ENCODE data around the gene MVK.

GRCh38 chr12:109612003-109612402 is 38.4 kb downstream of the MVK start:
- TF ChIP-seq, protein P1, sequence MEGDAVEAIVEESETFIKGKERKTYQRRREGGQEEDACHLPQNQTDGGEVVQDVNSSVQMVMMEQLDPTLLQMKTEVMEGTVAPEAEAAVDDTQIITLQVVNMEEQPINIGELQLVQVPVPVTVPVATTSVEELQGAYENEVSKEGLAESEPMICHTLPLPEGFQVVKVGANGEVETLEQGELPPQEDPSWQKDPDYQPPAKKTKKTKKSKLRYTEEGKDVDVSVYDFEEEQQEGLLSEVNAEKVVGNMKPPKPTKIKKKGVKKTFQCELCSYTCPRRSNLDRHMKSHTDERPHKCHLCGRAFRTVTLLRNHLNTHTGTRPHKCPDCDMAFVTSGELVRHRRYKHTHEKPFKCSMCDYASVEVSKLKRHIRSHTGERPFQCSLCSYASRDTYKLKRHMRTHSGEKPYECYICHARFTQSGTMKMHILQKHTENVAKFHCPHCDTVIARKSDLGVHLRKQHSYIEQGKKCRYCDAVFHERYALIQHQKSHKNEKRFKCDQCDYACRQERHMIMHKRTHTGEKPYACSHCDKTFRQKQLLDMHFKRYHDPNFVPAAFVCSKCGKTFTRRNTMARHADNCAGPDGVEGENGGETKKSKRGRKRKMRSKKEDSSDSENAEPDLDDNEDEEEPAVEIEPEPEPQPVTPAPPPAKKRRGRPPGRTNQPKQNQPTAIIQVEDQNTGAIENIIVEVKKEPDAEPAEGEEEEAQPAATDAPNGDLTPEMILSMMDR (IDR thresholded peaks at IDR 0.05; ENCODE audit: low read depth, low read length): no peak
- TF ChIP-seq MAX (IDR thresholded peaks at IDR 0.05; ENCODE audit: low read depth, low read length): no peak
- TF ChIP-seq POLR2A (IDR thresholded peaks at IDR 0.05; ENCODE audit: extremely low read depth, insufficient read length): no peak
- TF ChIP-seq MYC (IDR thresholded peaks at IDR 0.05; ENCODE audit: low read depth, low read length): no peak

Data from NB4 (cell line).